ENCODE results near the gene ATP2B1.

The ATP2B1 gene

DNA sequence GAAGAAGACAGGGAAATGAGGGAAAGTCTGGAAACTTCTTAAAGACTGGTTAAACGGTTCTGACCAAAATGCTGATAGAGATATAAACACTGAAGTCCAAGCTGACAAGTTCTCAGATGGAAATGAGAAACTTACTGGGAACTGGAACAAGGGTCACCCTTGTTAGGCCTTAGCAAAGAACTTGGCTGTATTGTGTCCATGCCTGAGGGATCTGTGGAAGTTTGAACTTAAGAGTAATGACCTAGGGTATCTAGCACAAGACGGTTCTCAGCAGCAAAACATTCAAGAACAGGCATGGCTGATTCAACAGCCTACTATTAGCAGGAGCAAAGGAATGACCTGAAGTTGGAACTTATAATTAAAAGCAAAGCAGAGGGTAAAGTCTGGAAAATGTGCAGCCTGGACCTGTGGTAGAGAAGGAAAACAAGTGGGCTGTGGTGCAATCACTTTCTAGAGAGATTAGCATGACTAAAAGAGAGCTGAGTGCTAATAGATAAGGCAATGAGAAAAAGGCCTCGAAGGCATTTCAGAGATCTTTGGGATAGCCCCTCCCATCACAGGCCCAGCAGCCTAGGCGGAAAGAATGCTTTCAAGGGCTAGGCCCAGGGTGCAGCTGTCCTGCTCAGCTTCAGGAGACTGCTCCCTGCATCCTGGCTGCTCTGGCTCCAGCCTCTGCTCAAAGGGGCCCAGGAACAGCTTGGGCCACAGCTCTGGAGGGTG, 60.3 kb downstream of the ATP2B1 start:
- Histone ChIP-seq H3K36me3 (ENCODE audit: insufficient read depth, low read length) (no peaks in the 10 kb centered on the region), H3K9me3 (ENCODE audit: control insufficient read depth, insufficient read depth, low read length) (peaks cover 2% of the 10 kb centered on the region; the same call in 1 of the 2 replicates), H3K4me1 (ENCODE audit: insufficient read depth, low read length) (peaks cover 9% of the 10 kb centered on the region), H3K9ac (ENCODE audit: low read depth, low read length) (no peak overlapping the region)

DNA sequence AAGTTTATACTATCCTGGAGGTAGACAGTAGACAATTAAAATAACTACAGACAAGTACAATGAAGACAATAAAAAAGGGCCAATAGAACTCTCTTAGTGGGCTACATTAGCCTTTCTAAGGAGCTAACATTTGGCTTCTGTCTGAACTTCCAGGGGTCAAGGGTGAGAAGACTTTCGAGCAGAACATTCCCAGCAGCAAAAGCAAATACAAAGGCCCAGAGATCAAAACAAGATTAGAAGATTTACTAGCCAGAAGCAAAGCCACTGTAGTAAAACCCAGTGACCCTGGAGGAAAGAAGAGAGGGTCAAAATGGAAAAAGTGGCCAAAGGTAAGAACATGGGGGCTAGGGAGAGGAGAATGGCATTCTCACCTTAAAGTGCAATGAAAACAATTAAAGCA, 63.2 kb downstream of the ATP2B1 start:
- H3K9ac ChIP-seq (ENCODE audit: low read depth, low read length) = no peak overlapping the region

GRCh38 chr12:89642959-89643358, 65.7 kb downstream of the ATP2B1 start:
- Histone ChIP-seq H3K9me3 (ENCODE audit: control insufficient read depth, insufficient read depth, low read length) (no peaks in the 10 kb centered on the region), H3K4me1 (ENCODE audit: insufficient read depth, low read length) (peaks cover under 1% of the 10 kb centered on the region; the same call in 1 of the 2 replicates), H3K36me3 (ENCODE audit: insufficient read depth, low read length) (no peaks in the 10 kb centered on the region), H3K9ac (ENCODE audit: low read depth, low read length) (no peak overlapping the region)

More for the DNA sequence above, 63.2 kb downstream of the ATP2B1 start:
- Histone ChIP-seq H3K4me1 (ENCODE audit: insufficient read depth, low read length) (peaks cover 9% of the 10 kb centered on the region), H3K36me3 (ENCODE audit: insufficient read depth, low read length) (no peaks in the 10 kb centered on the region), H3K9me3 (ENCODE audit: control insufficient read depth, insufficient read depth, low read length) (peaks cover 2% of the 10 kb centered on the region; the same call in 1 of the 2 replicates)

DNA sequence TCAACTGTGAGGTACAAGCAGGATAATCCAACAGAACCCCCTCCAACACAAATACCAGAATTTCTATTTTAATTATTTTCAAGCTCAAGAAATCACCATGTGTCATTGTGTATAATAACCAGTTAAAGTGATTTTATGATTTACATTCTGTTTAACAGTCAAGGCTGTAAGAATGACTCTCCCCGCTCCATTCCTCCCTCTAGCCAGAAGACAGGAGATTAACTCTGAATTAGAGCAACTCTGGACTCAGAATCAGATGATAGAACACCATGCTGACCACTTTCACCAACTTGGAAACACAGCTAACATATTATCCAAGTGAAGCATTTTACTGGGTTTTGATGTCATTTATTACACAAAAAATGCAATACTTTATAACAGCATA, 71.9 kb downstream of the ATP2B1 start:
- Histone ChIP-seq H3K36me3 (ENCODE audit: insufficient read depth, low read length) (no peaks in the 10 kb centered on the region), H3K9ac (ENCODE audit: low read depth, low read length) (no peak overlapping the region), H3K4me1 (ENCODE audit: insufficient read depth, low read length) (no peaks in the 10 kb centered on the region), H3K9me3 (ENCODE audit: control insufficient read depth, insufficient read depth, low read length) (no peaks in the 10 kb centered on the region)

- H3K9me3 ChIP-seq (ENCODE audit: control insufficient read depth, insufficient read depth, low read length) = no peaks in the 10 kb centered on the region
- H3K4me1 ChIP-seq (ENCODE audit: insufficient read depth, low read length) = no peaks in the 10 kb centered on the region
- no peaks in the 10 kb centered on the region for H3K36me3 ChIP-seq (ENCODE audit: insufficient read depth, low read length)
- no peak overlapping the region for H3K9ac ChIP-seq (ENCODE audit: low read depth, low read length)
Measured at GRCh38 chr12:89636052-89636775, 72.4 kb downstream of the ATP2B1 start.

DNA sequence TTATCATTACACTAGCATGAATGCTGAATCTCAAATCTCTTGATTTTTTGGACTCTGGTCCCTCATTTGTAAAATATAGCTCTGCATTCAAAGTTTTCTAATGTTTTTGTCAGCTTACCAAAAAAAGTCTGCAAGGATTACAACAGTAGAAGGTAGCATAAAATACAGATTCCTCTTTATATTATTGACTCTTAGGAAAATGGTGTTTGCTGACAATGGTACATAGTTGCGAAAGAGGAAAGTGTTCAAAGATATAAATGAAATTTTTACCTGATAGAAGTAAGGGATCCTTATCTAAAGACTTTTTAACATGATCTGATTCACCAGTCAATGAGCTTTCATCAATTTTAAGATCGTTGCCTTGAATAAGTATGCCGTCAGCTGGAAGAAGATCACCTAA, 74.1 kb downstream of the ATP2B1 start:
- no peaks in the 10 kb centered on the region for H3K9me3 ChIP-seq (ENCODE audit: control insufficient read depth, insufficient read depth, low read length)
- H3K9ac ChIP-seq (ENCODE audit: low read depth, low read length) = no peak overlapping the region
- no peaks in the 10 kb centered on the region for H3K36me3 ChIP-seq (ENCODE audit: insufficient read depth, low read length)
- no peaks in the 10 kb centered on the region for H3K4me1 ChIP-seq (ENCODE audit: insufficient read depth, low read length)

DNA sequence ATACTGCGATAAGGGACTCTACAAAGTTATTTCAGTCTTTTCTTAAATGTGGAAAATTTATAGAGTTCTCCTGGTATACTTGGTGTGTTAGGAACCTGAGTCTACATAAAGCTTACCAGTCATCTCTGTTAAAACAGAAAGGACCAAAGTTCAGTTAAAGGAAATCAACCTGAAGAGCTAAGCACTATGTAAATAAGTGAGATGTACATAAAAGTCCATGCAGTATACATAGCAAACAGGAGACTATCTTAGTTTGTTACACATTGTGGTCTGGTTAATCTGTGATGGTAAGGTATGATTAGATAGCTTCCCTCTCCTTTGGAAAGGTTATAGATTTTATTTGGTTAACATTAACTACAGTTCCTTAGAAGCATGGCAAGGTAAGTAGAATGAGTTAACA, 75.9 kb downstream of the ATP2B1 start:
- Histone ChIP-seq H3K9ac (ENCODE audit: low read depth, low read length) (no peak overlapping the region), H3K9me3 (ENCODE audit: control insufficient read depth, insufficient read depth, low read length) (no peaks in the 10 kb centered on the region), H3K36me3 (ENCODE audit: insufficient read depth, low read length) (no peaks in the 10 kb centered on the region), H3K4me1 (ENCODE audit: insufficient read depth, low read length) (no peaks in the 10 kb centered on the region)

- H3K9ac ChIP-seq (ENCODE audit: low read depth, low read length) = no peak overlapping the region
- no peaks in the 10 kb centered on the region; the same call in 1 of the 2 replicates for H3K36me3 ChIP-seq (ENCODE audit: insufficient read depth, low read length)
- no peaks in the 10 kb centered on the region for H3K9me3 ChIP-seq (ENCODE audit: control insufficient read depth, insufficient read depth, low read length)
- H3K4me1 ChIP-seq (ENCODE audit: insufficient read depth, low read length) = no peaks in the 10 kb centered on the region
Measured at GRCh38 chr12:89622115-89622514, 86.5 kb downstream of the ATP2B1 start.

- H3K9me3 ChIP-seq (ENCODE audit: control insufficient read depth, insufficient read depth, low read length) = no peaks in the 10 kb centered on the region
- H3K9ac ChIP-seq (ENCODE audit: low read depth, low read length) = no peak overlapping the region
- no peaks in the 10 kb centered on the region for H3K4me1 ChIP-seq (ENCODE audit: insufficient read depth, low read length)
- no peaks in the 10 kb centered on the region; the same call in 1 of the 2 replicates for H3K36me3 ChIP-seq (ENCODE audit: insufficient read depth, low read length)
Measured at GRCh38 chr12:89621521-89621920, 87.1 kb downstream of the ATP2B1 start.

- no peaks in the 10 kb centered on the region for H3K4me1 ChIP-seq (ENCODE audit: insufficient read depth, low read length)
- no peak overlapping the region for H3K9ac ChIP-seq (ENCODE audit: low read depth, low read length)
- H3K9me3 ChIP-seq (ENCODE audit: control insufficient read depth, insufficient read depth, low read length) = no peaks in the 10 kb centered on the region
- no peaks in the 10 kb centered on the region; the same call in 1 of the 2 replicates for H3K36me3 ChIP-seq (ENCODE audit: insufficient read depth, low read length)
Measured at GRCh38 chr12:89619764-89620163, 88.9 kb downstream of the ATP2B1 start.

DNA sequence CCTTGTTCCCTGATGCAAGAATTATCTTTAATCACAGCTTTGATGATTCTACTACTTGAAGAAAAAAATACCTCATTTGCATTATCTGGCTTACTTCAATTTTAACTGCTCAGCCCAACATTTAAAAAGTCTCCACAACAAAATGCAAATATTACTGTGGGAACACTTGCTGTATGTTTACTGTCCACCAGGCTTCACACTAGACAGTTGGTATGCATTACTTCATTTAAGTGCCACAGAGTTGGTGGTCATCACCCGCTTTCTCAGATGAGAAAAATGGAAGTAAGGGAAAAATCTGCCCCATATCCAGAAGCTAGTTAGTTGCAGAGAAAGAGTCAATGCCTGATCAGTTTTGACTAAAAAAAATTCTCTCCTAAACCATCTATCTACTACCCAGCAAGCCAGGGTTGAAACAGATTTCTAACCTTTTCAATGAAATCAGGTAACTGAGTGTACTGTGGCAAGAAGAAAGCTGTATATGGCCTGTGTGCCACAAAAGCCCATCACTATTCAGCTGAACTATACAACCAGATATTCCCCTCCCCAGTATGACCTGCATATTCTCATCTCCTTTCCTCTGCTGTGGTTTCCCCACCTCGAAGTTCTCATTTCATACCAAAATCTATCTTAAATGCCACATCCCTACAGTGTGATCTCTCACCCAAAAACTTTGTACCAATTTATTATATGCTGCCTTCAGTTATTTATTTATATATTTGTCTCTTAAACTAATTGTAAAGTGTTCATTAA, 90.3 kb downstream of the ATP2B1 start:
- no peaks in the 10 kb centered on the region for H3K4me1 ChIP-seq (ENCODE audit: insufficient read depth, low read length)
- H3K9ac ChIP-seq (ENCODE audit: low read depth, low read length) = no peak overlapping the region
- H3K36me3 ChIP-seq (ENCODE audit: insufficient read depth, low read length) = no peaks in the 10 kb centered on the region; the same call in 1 of the 2 replicates
- no peaks in the 10 kb centered on the region for H3K9me3 ChIP-seq (ENCODE audit: control insufficient read depth, insufficient read depth, low read length)

- Histone ChIP-seq H3K9me3 (ENCODE audit: control insufficient read depth, insufficient read depth, low read length) (no peaks in the 10 kb centered on the region), H3K36me3 (ENCODE audit: insufficient read depth, low read length) (no peaks in the 10 kb centered on the region)
Measured at GRCh38 chr12:89610366-89610765, 98.3 kb downstream of the ATP2B1 start.

DNA sequence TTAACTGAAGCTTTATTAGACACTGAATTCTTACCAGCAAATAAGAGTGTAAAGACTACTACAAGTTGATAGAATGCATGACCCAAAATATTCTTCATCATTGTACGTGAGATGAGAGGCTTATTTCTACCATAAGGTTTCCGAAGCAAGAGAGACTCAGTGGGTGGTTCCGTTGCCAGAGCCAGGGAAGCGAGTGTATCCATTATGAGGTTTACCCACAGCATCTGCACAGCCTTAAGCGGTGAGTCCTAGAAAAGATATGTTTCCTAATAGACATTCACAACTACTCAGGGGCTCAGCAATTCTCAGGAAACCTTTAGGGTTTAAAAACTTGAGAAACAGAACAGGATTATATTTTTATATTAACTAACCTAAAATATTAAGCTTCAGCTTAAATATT, 105.0 kb downstream of the ATP2B1 start:
- H3K9me3 ChIP-seq (ENCODE audit: control insufficient read depth, insufficient read depth, low read length) = no peaks in the 10 kb centered on the region
- no peaks in the 10 kb centered on the region for H3K4me1 ChIP-seq (ENCODE audit: insufficient read depth, low read length)
- H3K36me3 ChIP-seq (ENCODE audit: insufficient read depth, low read length) = no peaks in the 10 kb centered on the region
- H3K9ac ChIP-seq (ENCODE audit: low read depth, low read length) = no peak overlapping the region

More at GRCh38 chr12:89610366-89610765, 98.3 kb downstream of the ATP2B1 start:
- Histone ChIP-seq H3K9ac (ENCODE audit: low read depth, low read length) (no peak overlapping the region), H3K4me1 (ENCODE audit: insufficient read depth, low read length) (no peaks in the 10 kb centered on the region)

DNA sequence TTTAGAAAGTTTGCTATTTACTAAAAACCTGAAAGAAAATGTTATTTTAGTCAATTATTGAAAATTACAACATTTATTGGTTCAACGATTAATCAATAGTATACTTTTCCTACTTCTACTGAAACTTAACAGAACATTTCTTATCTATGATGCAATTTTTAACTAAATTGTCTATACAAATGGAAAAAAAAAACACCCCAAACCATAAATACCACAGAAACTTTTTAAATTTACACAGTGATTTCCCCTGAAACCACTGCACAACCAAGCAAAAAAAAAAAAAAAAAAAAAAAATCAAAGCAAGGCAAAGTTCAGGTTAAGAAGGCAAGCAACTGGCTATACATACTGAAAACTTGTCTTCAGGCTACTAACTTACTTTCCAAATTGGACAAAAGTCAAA, 110.9 kb downstream of the ATP2B1 start:
- Histone ChIP-seq H3K36me3 (ENCODE audit: insufficient read depth, low read length) (no peaks in the 10 kb centered on the region), H3K4me1 (ENCODE audit: insufficient read depth, low read length) (no peaks in the 10 kb centered on the region), H3K9ac (ENCODE audit: low read depth, low read length) (no peak overlapping the region), H3K9me3 (ENCODE audit: control insufficient read depth, insufficient read depth, low read length) (no peaks in the 10 kb centered on the region)

Measured in ES-I3 (cell line).